Activated CD4-positive, alpha-beta T cell treated with anti-CD3 and anti-CD28 coated beads, Interleukin-10, Interleukin-2, amounts not matched to agents 100 ng/mL and 50 ng/mL, durations not matched to agents 16 hours and 8 hours (primary cell): ENCODE measurements around the gene CREB3.

ENCODE experiments used
- DNase-seq: peaks from one replicate; pipeline ENCODE4 v3.0.0-alpha.2; 2020

Gene CREB3

GRCh38 chr9:35732185-35732799 is at the start of gene CREB3, which contains the start of gene TLN1:
Gene CREB3, plus strand, starts transcription at chr9:35732666. Its CDS starts 107 bp downstream, at chr9:35732773.
Gene TLN1, minus strand, starts transcription at chr9:35732195. Its CDS starts 6,501 bp downstream, at chr9:35725694.
- peak; percentile 99 for DNase-seq

- no peak for DNase-seq
These were observed 49.1 kb upstream of the CREB3 start for GRCh38 chr9:35683323-35683722.

GRCh38 chr9:35684921-35685320 is 47.5 kb upstream of the CREB3 start:
- no peak for DNase-seq

- DNase-seq: no peak
These were observed 47.0 kb upstream of the CREB3 start for GRCh38 chr9:35685506-35685905.

GRCh38 chr9:35686222-35687203 is 46.0 kb upstream of the CREB3 start:
- DNase-seq: no peak

GRCh38 chr9:35687306-35687705 is 45.2 kb upstream of the CREB3 start:
- no peak for DNase-seq

GRCh38 chr9:35687972-35688557 is 44.4 kb upstream of the CREB3 start:
- no peak for DNase-seq

- DNase-seq: peak; percentile 52
These were observed 43.6 kb upstream of the CREB3 start for GRCh38 chr9:35688558-35689541.

- DNase-seq: no peak
These were observed 42.7 kb upstream of the CREB3 start, which contains the start of gene TPM2 for GRCh38 chr9:35689542-35690293. Gene TPM2, minus strand, starts transcription at chr9:35689925. Its CDS starts 108 bp downstream, at chr9:35689817.

GRCh38 chr9:35690294-35690613 is 42.2 kb upstream of the CREB3 start:
- DNase-seq: no peak

GRCh38 chr9:35690614-35691333 is 41.7 kb upstream of the CREB3 start:
- DNase-seq: peak; percentile 19

- DNase-seq: no peak
These were observed 41.2 kb upstream of the CREB3 start for GRCh38 chr9:35691334-35691650.

- no peak for DNase-seq
These were observed 40.6 kb upstream of the CREB3 start for GRCh38 chr9:35691757-35692301.

GRCh38 chr9:35695943-35696401 is 36.5 kb upstream of the CREB3 start:
- DNase-seq: no peak

GRCh38 chr9:35696520-35697215 is 35.8 kb upstream of the CREB3 start:
- DNase-seq: peak; percentile 66

GRCh38 chr9:35697486-35697885 is 35.0 kb upstream of the CREB3 start:
- no peak for DNase-seq

- no peak for DNase-seq
These were observed 34.2 kb upstream of the CREB3 start for GRCh38 chr9:35698231-35698630.

- DNase-seq: no peak
These were observed 32.4 kb upstream of the CREB3 start for GRCh38 chr9:35700031-35700430.

GRCh38 chr9:35700942-35701341 is 31.5 kb upstream of the CREB3 start:
- DNase-seq: no peak

- DNase-seq: no peak
These were observed 29.8 kb upstream of the CREB3 start for GRCh38 chr9:35702696-35703095.
